HepG2 (cell line): ENCODE measurements around the gene HYOU1. TPM values are rescaled to one million over a fixed set of nuclear protein-coding genes. Genes with fewer than 3 reads are reported as not detected.
A peak's percentile ranks its signal among the peaks of the same experiment; 100 is the strongest.

Experiments used
- DR1 ChIP-seq: sonication (generic); formaldehyde crosslinking; IDR thresholded peaks from 2 replicates; pipeline ENCODE4 v1.8.0; 2021; ENCODE audit warnings: mild to moderate bottlenecking, missing genetic modification reagents, inconsistent platforms
- EP300 ChIP-seq, 3 experiments: sonication (generic) in 1 of 3; formaldehyde crosslinking in 1 of 3; IDR thresholded peaks; 2 replicates each; pipeline versions ENCODE4 v1.5.1 to v1.6.1; 2011 to 2020; ENCODE audit warnings: low read depth in 2 of 3, low read length in 2 of 3, borderline replicate concordance in 1 of 3, improper control_type of control experiment in 1 of 3, mild to moderate bottlenecking in 1 of 3, missing genetic modification reagents in 1 of 3, moderate library complexity in 1 of 3
- GATAD1 ChIP-seq: IDR thresholded peaks from 2 replicates; pipeline ENCODE4 v1.6.1; 2016; ENCODE audit warnings: missing genetic modification reagents, missing compliant biosample characterization
- HNRNPLL ChIP-seq: fragments of 200-400 bp; formaldehyde crosslinking; IDR thresholded peaks from 2 replicates; pipeline ENCODE4 v1.6.1; 2017; ENCODE audit warnings: mild to moderate bottlenecking, low read depth, low read length; ENCODE audit not compliant: poor library complexity, severe bottlenecking
- KDM3A ChIP-seq: IDR thresholded peaks from 2 replicates; pipeline ENCODE4 v1.6.1; 2018; ENCODE audit warnings: low read depth, missing compliant biosample characterization
- MED1 ChIP-seq: sonication (generic); formaldehyde crosslinking; IDR thresholded peaks from 2 replicates; pipeline ENCODE4 v1.4.0; 2020; ENCODE audit warnings: missing genetic modification reagents
- MEF2D ChIP-seq: sonication (generic); formaldehyde crosslinking; IDR thresholded peaks from 2 replicates; pipeline ENCODE4 v1.5.1; 2020; ENCODE audit warnings: mild to moderate bottlenecking, missing genetic modification reagents
- NFYB ChIP-seq: sonication (generic); formaldehyde crosslinking; IDR thresholded peaks from 2 replicates; pipeline ENCODE4 v1.4.0; 2020; ENCODE audit warnings: missing genetic modification reagents
- POLR2A ChIP-seq, 2 experiments: IDR thresholded peaks; 2 replicates each; pipeline ENCODE4 v1.6.1; 2011; ENCODE audit warnings: low read depth in 2 of 2, low read length in 2 of 2, mild to moderate bottlenecking in 1 of 2, moderate library complexity in 1 of 2; ENCODE audit not compliant: insufficient read depth in 1 of 2
- REPIN1 ChIP-seq: sonication (generic); formaldehyde crosslinking; IDR thresholded peaks from 2 replicates; pipeline ENCODE4 v1.8.0; 2022; ENCODE audit warnings: missing genetic modification reagents, low read depth, mild to moderate bottlenecking, borderline replicate concordance
- THAP8 ChIP-seq: sonication (generic); formaldehyde crosslinking; IDR thresholded peaks from 2 replicates; pipeline ENCODE4 v1.5.1; 2020; ENCODE audit warnings: missing genetic modification reagents, mild to moderate bottlenecking, borderline replicate concordance
- ZNF280D ChIP-seq: sonication (generic); formaldehyde crosslinking; IDR thresholded peaks from 2 replicates; pipeline ENCODE4 v1.5.1; 2020; ENCODE audit warnings: mild to moderate bottlenecking, missing genetic modification reagents
- ZNF576 ChIP-seq: sonication (generic); formaldehyde crosslinking; IDR thresholded peaks from 2 replicates; pipeline ENCODE4 v1.4.0; 2020; ENCODE audit warnings: mild to moderate bottlenecking, missing genetic modification reagents
- ZSCAN21 ChIP-seq: sonication (generic); formaldehyde crosslinking; IDR thresholded peaks from 2 replicates; pipeline ENCODE4 v1.8.0; 2022; ENCODE audit warnings: mild to moderate bottlenecking, missing genetic modification reagents, moderate library complexity, borderline replicate concordance
- polyA plus RNA-seq, 8 experiments: library from polyadenylated mRNA; depleted of rRNA in 3 of 8; stranded (reverse) in 7 of 8; unstranded in 1 of 8; fragments of >200 nt; fragmentation: Illumina TruSeq in 4 of 8; extraction: Trizol in 4 of 8; gene quantifications; 2 replicates each; pipeline versions ENCODE4 v1.2.1 to v1.2.3, GENCODE V29; 2011 to 2016; ENCODE audit warnings: low read depth in 4 of 8, missing spikeins in 1 of 8, mixed read lengths in 1 of 8; ENCODE audit not compliant: insufficient read depth in 1 of 8
- total RNA-seq, 5 experiments: library from RNA; depleted of rRNA; stranded (reverse); fragments of >200 nt; fragmentation: Illumina TruSeq; extraction: Trizol; gene quantifications; 2 replicates each; pipeline ENCODE4 v1.2.3, GENCODE V29; 2016; ENCODE audit warnings: low read depth in 1 of 5
- TF ChIP-seq, protein P1 (sequence below): sonication (generic); formaldehyde crosslinking; IDR thresholded peaks from 2 replicates; pipeline ENCODE4 v1.5.1; 2020; ENCODE audit warnings: mild to moderate bottlenecking, missing genetic modification reagents, moderate library complexity
- TF ChIP-seq, protein P2 (sequence below): sonication (generic); formaldehyde crosslinking; IDR thresholded peaks from 2 replicates; pipeline ENCODE4 v1.5.0; 2020; ENCODE audit warnings: mild to moderate bottlenecking, missing genetic modification reagents, borderline replicate concordance

The HYOU1 gene
- total and polyA plus RNA-seq, 2 of the 13 experiments (the other 11 are each of a cell fraction or from before 2014, with no cell fraction given): 127 to 155 TPM

DNA sequence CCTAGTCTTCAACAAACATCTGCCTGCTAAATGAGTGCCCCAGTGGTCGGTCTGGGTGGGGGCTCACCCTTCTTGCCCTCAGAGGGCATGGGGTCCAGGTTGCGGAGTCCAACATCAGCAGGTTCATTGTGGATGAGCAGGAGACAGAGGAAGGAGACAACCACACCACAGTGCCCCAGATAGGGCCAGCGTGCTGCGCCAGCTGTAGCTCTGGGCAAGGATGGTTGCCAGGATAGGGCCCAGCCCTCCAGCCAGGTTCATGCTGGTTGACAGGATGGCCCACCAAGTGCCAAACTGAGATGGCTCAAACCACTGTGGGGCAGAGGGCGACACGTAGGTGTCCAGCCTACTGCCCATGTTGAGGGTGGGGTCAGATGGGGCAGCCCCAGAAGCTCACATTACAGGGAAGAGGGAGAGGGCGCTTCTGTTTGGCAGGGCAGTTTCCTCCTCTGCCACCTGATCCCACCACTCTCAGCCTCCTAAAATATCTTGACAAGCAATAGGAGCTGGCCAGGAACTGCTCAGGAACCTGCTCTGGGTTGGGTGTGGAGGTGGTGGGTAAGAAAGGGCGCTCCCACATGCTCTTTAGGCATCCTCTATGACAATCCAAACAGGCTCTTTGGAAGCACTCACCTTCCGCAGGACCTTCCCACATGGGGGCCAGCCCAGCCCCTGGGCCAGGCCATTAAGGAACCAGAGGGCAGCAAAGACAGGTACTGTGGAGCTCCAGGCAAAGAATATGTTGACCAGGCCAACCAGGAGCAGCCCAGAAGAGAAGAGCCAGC is 29.3 kb downstream of the HYOU1 start (continued):
- no peak for TF ChIP-seq ZNF280D
- TF ChIP-seq POLR2A (IDR thresholded peaks at IDR 0.05; ENCODE audit: insufficient read depth in 1 of 2, low read depth in 2 of 2, low read length in 2 of 2): peak in 1 of 2 experiments; percentile 21; a peak in 1 of 4 replicates
- TF ChIP-seq KDM3A (CRISPR knock-in tag): no peak
- TF ChIP-seq THAP8 (CRISPR knock-in tag): no peak
- TF ChIP-seq ZNF576: no peak
- TF ChIP-seq, protein P1, sequence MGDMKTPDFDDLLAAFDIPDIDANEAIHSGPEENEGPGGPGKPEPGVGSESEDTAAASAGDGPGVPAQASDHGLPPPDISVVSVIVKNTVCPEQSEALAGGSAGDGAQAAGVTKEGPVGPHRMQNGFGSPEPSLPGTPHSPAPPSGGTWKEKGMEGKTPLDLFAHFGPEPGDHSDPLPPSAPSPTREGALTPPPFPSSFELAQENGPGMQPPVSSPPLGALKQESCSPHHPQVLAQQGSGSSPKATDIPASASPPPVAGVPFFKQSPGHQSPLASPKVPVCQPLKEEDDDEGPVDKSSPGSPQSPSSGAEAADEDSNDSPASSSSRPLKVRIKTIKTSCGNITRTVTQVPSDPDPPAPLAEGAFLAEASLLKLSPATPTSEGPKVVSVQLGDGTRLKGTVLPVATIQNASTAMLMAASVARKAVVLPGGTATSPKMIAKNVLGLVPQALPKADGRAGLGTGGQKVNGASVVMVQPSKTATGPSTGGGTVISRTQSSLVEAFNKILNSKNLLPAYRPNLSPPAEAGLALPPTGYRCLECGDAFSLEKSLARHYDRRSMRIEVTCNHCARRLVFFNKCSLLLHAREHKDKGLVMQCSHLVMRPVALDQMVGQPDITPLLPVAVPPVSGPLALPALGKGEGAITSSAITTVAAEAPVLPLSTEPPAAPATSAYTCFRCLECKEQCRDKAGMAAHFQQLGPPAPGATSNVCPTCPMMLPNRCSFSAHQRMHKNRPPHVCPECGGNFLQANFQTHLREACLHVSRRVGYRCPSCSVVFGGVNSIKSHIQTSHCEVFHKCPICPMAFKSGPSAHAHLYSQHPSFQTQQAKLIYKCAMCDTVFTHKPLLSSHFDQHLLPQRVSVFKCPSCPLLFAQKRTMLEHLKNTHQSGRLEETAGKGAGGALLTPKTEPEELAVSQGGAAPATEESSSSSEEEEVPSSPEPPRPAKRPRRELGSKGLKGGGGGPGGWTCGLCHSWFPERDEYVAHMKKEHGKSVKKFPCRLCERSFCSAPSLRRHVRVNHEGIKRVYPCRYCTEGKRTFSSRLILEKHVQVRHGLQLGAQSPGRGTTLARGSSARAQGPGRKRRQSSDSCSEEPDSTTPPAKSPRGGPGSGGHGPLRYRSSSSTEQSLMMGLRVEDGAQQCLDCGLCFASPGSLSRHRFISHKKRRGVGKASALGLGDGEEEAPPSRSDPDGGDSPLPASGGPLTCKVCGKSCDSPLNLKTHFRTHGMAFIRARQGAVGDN (CRISPR knock-in tag): peak; percentile 53; the same call in 1 of the 2 replicates
- no peak for TF ChIP-seq NFYB
- no peak for TF ChIP-seq REPIN1 (CRISPR knock-in tag)
- TF ChIP-seq ZSCAN21: 0 out of 2 replicates have a peak, but pooled peaks have one; percentile 11
- TF ChIP-seq EP300 (IDR thresholded peaks at IDR 0.05; ENCODE audit: low read depth in 2 of 2, low read length in 2 of 2): no peak
- TF ChIP-seq EP300 (CRISPR knock-in tag; IDR thresholded peaks at IDR 0.05; ENCODE audit: borderline replicate concordance): no peak
- no peak for TF ChIP-seq MED1 (CRISPR knock-in tag)
- no peak for TF ChIP-seq GATAD1 (CRISPR knock-in tag)
- TF ChIP-seq MEF2D (CRISPR knock-in tag): no peak
- TF ChIP-seq HNRNPLL: no peak
- TF ChIP-seq DR1: no peak
- TF ChIP-seq, protein P2, sequence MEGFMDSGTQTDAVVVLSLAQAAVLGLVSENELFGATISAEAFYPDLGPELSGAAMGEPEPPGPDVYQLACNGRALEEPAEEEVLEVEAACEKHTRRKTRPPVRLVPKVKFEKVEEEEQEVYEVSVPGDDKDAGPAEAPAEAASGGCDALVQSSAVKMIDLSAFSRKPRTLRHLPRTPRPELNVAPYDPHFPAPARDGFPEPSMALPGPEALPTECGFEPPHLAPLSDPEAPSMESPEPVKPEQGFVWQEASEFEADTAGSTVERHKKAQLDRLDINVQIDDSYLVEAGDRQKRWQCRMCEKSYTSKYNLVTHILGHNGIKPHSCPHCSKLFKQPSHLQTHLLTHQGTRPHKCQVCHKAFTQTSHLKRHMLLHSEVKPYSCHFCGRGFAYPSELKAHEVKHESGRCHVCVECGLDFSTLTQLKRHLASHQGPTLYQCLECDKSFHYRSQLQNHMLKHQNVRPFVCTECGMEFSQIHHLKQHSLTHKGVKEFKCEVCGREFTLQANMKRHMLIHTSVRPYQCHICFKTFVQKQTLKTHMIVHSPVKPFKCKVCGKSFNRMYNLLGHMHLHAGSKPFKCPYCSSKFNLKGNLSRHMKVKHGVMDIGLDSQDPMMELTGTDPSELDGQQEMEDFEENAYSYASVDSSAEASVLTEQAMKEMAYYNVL: no peak
